Measurements from ENCODE around the gene NUBP2. TPM values are rescaled to one million over a fixed set of nuclear protein-coding genes. Genes with fewer than 3 reads are reported as not detected.

Gene NUBP2
- polyA plus RNA-seq, 1 donor = 39.4 TPM

GRCh38 chr16:1786242-1787055 is 3.7 kb downstream of the NUBP2 start:
- DNase-seq = no peak
- WGBS (ENCODE audit: insufficient coverage, low lambda C conversion rate) = no CpG with 5 or more reads among the region's 51 CpGs

DNA sequence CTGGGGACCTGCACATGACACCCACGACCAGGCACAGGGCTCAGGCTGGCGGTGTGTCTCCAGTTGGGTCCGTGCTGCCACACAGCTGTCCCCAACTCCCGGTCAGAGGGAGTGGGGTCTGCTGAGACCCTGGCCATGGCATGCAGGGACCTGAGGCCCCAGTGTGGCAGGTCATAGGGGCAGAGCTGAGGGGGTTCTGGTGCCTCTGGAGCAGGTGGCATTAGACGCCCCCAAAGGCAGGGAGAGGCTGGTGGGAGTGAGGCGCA is 4.2 kb downstream of the NUBP2 start:
- Histone ChIP-seq H3K27me3 (ENCODE audit: control insufficient read depth, insufficient read depth, low read length) (no peaks in the 10 kb centered on the region), H3K9me3 (ENCODE audit: control insufficient read depth, low read depth, low read length) (peaks cover 21% of the 10 kb centered on the region), H3K4me3 (ENCODE audit: low read length) (no peak overlapping the region), H3K4me1 (ENCODE audit: control insufficient read depth, insufficient read depth, low read length) (peaks cover 4% of the 10 kb centered on the region), H3K36me3 (ENCODE audit: control insufficient read depth, insufficient read depth, low read length) (peaks cover 54% of the 10 kb centered on the region), H3K27ac (ENCODE audit: low read length) (no peak overlapping the region)
- WGBS (ENCODE audit: insufficient coverage, low lambda C conversion rate) = no CpG with 5 or more reads among the region's 6 CpGs
- DNase-seq = no peak

More at GRCh38 chr16:1786242-1787055, 3.7 kb downstream of the NUBP2 start:
- peaks cover 16% of the 10 kb centered on the region for H3K9me3 ChIP-seq (ENCODE audit: control insufficient read depth, low read depth, low read length)
- H3K27ac ChIP-seq (ENCODE audit: low read length) = no peak overlapping the region
- no peaks in the 10 kb centered on the region for H3K27me3 ChIP-seq (ENCODE audit: control insufficient read depth, insufficient read depth, low read length)
- no peak overlapping the region for H3K4me3 ChIP-seq (ENCODE audit: low read length)
- H3K4me1 ChIP-seq (ENCODE audit: control insufficient read depth, insufficient read depth, low read length) = peaks cover 6% of the 10 kb centered on the region
- peaks cover 52% of the 10 kb centered on the region for H3K36me3 ChIP-seq (ENCODE audit: control insufficient read depth, insufficient read depth, low read length)

DNA sequence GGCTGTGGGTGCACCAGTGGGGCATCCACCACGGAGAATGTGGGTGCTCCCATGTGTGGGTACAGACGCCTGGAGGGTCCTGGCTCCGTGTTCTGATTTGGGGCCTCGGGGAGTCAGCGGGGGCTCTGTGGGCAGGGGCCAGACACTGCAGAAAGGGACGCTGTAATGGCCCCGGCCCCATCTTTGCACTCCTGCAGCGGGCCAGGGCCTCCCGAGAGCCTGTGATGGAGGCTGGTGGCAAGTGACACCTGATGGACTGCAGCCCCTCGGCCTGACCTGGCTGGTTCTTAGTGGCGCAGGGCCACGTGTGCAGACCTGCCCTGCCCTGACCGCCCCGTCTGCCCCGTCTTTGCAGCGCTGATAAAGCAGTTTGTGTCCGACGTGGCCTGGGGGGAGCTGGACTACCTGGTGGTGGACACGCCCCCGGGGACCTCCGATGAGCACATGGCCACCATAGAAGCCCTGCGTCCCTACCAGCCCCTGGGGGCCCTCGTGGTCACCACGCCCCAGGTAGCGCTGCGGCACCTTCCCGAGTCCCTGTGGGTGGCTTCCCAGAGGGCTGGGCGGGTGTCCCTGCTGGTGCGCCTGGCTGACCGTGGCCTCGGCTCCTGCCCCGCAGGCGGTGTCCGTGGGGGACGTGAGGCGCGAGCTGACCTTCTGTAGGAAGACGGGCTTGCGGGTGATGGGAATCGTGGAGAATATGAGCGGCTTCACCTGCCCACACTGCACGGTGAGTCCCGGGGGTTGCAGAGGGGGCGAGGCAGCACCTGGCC is 4.7 kb downstream of the NUBP2 start:
- Histone ChIP-seq H3K36me3 (ENCODE audit: control insufficient read depth, insufficient read depth, low read length) (peaks cover 54% of the 10 kb centered on the region), H3K9me3 (ENCODE audit: control insufficient read depth, low read depth, low read length) (peaks cover 26% of the 10 kb centered on the region), H3K4me3 (ENCODE audit: low read length) (no peak overlapping the region), H3K4me1 (ENCODE audit: control insufficient read depth, insufficient read depth, low read length) (peaks cover 4% of the 10 kb centered on the region), H3K27ac (ENCODE audit: low read length) (no peak overlapping the region), H3K27me3 (ENCODE audit: control insufficient read depth, insufficient read depth, low read length) (no peaks in the 10 kb centered on the region)
- no CpG with 5 or more reads among the region's 44 CpGs for WGBS (ENCODE audit: insufficient coverage, low lambda C conversion rate)
- DNase-seq = no peak

GRCh38 chr16:1788095-1788707 is 5.4 kb downstream of the NUBP2 start:
- WGBS (ENCODE audit: insufficient coverage, low lambda C conversion rate) = no CpG with 5 or more reads among the region's 38 CpGs
- H3K36me3 ChIP-seq (ENCODE audit: control insufficient read depth, insufficient read depth, low read length) = peaks cover 54% of the 10 kb centered on the region
- no peak for DNase-seq

DNA sequence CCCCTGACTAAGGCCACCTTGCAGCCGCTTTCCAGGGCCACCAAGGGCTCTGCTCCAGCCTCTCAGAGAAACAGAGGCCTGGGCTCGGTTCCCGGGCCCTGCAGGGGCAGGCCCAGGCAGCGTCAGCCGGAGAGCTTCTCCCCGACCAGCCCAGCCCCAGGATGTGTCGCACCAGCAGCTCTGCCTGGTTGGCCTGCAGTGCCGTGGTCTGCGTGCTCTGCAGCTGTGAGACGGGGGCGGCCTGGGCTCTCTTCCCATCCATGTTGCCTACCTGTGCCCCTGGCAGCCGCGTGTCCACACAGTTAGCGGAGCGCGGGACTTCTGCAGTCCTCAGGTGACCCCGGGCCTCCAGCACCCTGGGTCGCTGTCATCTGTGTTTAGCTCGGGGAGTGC is 5.9 kb downstream of the NUBP2 start:
- Histone ChIP-seq H3K36me3 (ENCODE audit: control insufficient read depth, insufficient read depth, low read length) (peaks cover 54% of the 10 kb centered on the region), H3K4me1 (ENCODE audit: control insufficient read depth, insufficient read depth, low read length) (peaks cover 7% of the 10 kb centered on the region), H3K27ac (ENCODE audit: low read length) (no peak overlapping the region), H3K9me3 (ENCODE audit: control insufficient read depth, low read depth, low read length) (peaks cover 26% of the 10 kb centered on the region), H3K4me3 (ENCODE audit: low read length) (no peak overlapping the region), H3K27me3 (ENCODE audit: control insufficient read depth, insufficient read depth, low read length) (no peaks in the 10 kb centered on the region)
- no peak for DNase-seq
- no CpG with 5 or more reads among the region's 19 CpGs for WGBS (ENCODE audit: insufficient coverage, low lambda C conversion rate)

More at GRCh38 chr16:1788095-1788707, 5.4 kb downstream of the NUBP2 start:
- Histone ChIP-seq H3K27me3 (ENCODE audit: control insufficient read depth, insufficient read depth, low read length) (no peaks in the 10 kb centered on the region), H3K27ac (ENCODE audit: low read length) (no peak overlapping the region), H3K9me3 (ENCODE audit: control insufficient read depth, low read depth, low read length) (peaks cover 26% of the 10 kb centered on the region), H3K4me3 (ENCODE audit: low read length) (no peak overlapping the region), H3K4me1 (ENCODE audit: control insufficient read depth, insufficient read depth, low read length) (peaks cover 4% of the 10 kb centered on the region)

- no peak for DNase-seq
- Histone ChIP-seq H3K36me3 (ENCODE audit: control insufficient read depth, insufficient read depth, low read length) (peaks cover 54% of the 10 kb centered on the region), H3K4me3 (ENCODE audit: low read length) (no peak overlapping the region), H3K4me1 (ENCODE audit: control insufficient read depth, insufficient read depth, low read length) (peaks cover 9% of the 10 kb centered on the region), H3K9me3 (ENCODE audit: control insufficient read depth, low read depth, low read length) (peaks cover 26% of the 10 kb centered on the region), H3K27me3 (ENCODE audit: control insufficient read depth, insufficient read depth, low read length) (no peaks in the 10 kb centered on the region), H3K27ac (ENCODE audit: low read length) (no peak overlapping the region)
- no CpG with 5 or more reads among the region's 25 CpGs for WGBS (ENCODE audit: insufficient coverage, low lambda C conversion rate)
Measured at GRCh38 chr16:1789643-1790045, 6.9 kb downstream of the NUBP2 start.

GRCh38 chr16:1790261-1790610 is 7.5 kb downstream of the NUBP2 start:
- no peaks in the 10 kb centered on the region for H3K27me3 ChIP-seq (ENCODE audit: control insufficient read depth, insufficient read depth, low read length)
- H3K4me3 ChIP-seq (ENCODE audit: low read length) = no peak overlapping the region
- peaks cover 10% of the 10 kb centered on the region for H3K4me1 ChIP-seq (ENCODE audit: control insufficient read depth, insufficient read depth, low read length)
- no peak for DNase-seq
- no CpG with 5 or more reads among the region's 15 CpGs for WGBS (ENCODE audit: insufficient coverage, low lambda C conversion rate)
- no peak overlapping the region for H3K27ac ChIP-seq (ENCODE audit: low read length)
- peaks cover 29% of the 10 kb centered on the region for H3K9me3 ChIP-seq (ENCODE audit: control insufficient read depth, low read depth, low read length)
- peaks cover 52% of the 10 kb centered on the region for H3K36me3 ChIP-seq (ENCODE audit: control insufficient read depth, insufficient read depth, low read length)

DNA sequence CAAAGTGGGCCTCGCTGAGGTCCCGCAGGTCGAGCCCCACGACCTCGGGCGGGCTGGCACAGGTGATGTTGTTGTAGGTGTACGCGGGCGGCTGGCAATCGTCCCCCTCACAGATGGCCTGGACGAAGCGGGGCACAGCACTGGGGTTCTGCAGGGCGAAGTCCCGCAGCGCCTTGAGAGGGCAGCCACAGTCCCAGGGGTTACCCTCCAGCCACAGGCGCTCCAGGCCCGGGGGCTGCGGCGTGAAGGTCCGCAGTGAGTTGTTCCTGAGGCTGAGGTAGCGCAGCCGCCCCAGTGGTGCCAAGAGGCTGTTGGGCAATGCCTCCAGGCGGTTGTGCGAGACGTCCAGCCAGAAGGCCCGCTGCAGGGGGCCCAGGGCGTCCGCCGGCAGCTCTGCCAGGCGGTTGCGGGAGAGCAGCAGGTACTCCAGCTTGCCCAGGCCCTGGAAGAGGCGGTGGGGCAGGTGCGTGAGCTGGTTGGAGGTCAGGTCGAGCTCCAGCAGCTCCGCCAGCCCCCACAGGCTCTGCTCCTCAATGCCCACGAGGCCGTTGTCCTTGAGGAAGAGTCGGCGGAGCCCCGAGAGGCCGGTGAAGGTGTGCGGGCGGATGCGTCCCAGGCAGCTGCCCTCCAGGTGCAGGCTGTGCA is 8.0 kb downstream of the NUBP2 start:
- no CpG with 5 or more reads among the region's 44 CpGs for WGBS (ENCODE audit: insufficient coverage, low lambda C conversion rate)
- DNase-seq = no peak
- peaks cover 29% of the 10 kb centered on the region for H3K9me3 ChIP-seq (ENCODE audit: control insufficient read depth, low read depth, low read length)

DNA sequence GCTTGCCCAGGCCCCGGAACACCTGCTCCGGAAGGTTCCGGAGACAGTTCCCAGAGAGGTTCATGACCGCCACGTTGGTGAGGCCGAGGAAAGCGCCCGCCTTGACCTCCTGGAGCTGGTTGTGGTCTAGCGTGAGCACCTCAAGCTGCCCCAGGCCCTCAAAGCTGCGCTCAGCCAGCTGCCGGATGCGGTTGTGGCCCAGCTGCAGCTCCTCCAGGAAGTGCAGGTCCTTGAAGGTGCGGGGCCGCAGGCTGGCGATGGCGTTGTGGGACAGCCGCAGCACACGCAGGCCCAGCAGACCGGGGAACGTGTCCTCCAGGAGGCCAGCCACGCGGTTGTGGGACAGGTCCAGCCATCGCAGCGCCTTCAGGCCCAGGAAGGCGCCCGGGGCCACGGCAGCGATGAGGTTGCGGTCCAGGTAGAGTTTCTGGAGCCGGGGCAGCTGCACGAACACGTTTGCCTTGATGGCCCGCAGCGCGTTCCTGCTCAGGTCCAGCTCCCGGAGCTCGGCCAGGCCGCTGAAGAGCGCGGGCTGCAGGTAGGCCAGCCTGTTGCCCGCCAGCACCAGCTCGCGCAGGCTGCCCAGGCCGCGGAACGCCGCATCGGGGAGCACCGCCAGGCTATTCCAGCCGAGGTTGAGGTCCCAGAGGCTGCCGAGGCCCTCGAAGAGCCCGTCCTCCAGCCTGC is 8.6 kb downstream of the NUBP2 start:
- H3K27me3 ChIP-seq (ENCODE audit: control insufficient read depth, insufficient read depth, low read length) = no peaks in the 10 kb centered on the region
- no CpG with 5 or more reads among the region's 53 CpGs for WGBS (ENCODE audit: insufficient coverage, low lambda C conversion rate)
- H3K4me1 ChIP-seq (ENCODE audit: control insufficient read depth, insufficient read depth, low read length) = peaks cover 13% of the 10 kb centered on the region
- no peak overlapping the region for H3K27ac ChIP-seq (ENCODE audit: low read length)
- H3K36me3 ChIP-seq (ENCODE audit: control insufficient read depth, insufficient read depth, low read length) = peaks cover 45% of the 10 kb centered on the region
- H3K4me3 ChIP-seq (ENCODE audit: low read length) = no peak overlapping the region
- peaks cover 29% of the 10 kb centered on the region for H3K9me3 ChIP-seq (ENCODE audit: control insufficient read depth, low read depth, low read length)
- DNase-seq = no peak

More for the DNA sequence above, 8.0 kb downstream of the NUBP2 start:
- peaks cover 13% of the 10 kb centered on the region for H3K4me1 ChIP-seq (ENCODE audit: control insufficient read depth, insufficient read depth, low read length)
- H3K27ac ChIP-seq (ENCODE audit: low read length) = no peak overlapping the region
- no peaks in the 10 kb centered on the region for H3K27me3 ChIP-seq (ENCODE audit: control insufficient read depth, insufficient read depth, low read length)
- H3K4me3 ChIP-seq (ENCODE audit: low read length) = no peak overlapping the region
- peaks cover 49% of the 10 kb centered on the region for H3K36me3 ChIP-seq (ENCODE audit: control insufficient read depth, insufficient read depth, low read length)
